Keratinocyte (primary cell): Measurements from ENCODE around the gene C4orf36. TPM values are rescaled to one million over a fixed set of nuclear protein-coding genes. Genes with fewer than 3 reads are reported as not detected.

Source experiments
- DNase-seq: peaks from one replicate; pipeline ENCODE4 v3.0.0-alpha.2; 2011; ENCODE audit warnings: low read depth, missing footprints, low spot score
- FAIRE-seq: peaks from 2 replicates; lab custom pipeline; 2011; peaks lifted over from hg19 to GRCh38; lab: Jason Lieb, UNC
- H2AFZ ChIP-seq: 2 replicates; pipeline ENCODE4 v1.6.0; 2012; ENCODE audit warnings: low read length, control low read depth, inconsistent platforms; ENCODE audit not compliant: control insufficient read depth
- H3K27ac ChIP-seq: 2 replicates; pipeline ENCODE4 v1.5.1; 2011; ENCODE audit warnings: low read length; ENCODE audit not compliant: control insufficient read depth, insufficient read depth
- H3K27me3 ChIP-seq: 3 replicates; pipeline ENCODE4 v1.6.0; 2011; ENCODE audit warnings: low read length; ENCODE audit not compliant: control insufficient read depth, insufficient read depth; ENCODE audit errors: extremely low read depth
- H3K36me3 ChIP-seq, 2 experiments: 2 replicates in 1 of 2; 3 replicates in 1 of 2; pipeline ENCODE4 v1.5.1; 2011; ENCODE audit warnings: low read length in 2 of 2, mild to moderate bottlenecking in 1 of 2; ENCODE audit not compliant: control insufficient read depth in 2 of 2, insufficient read depth in 2 of 2; ENCODE audit errors: extremely low read depth in 1 of 2
- H3K4me1 ChIP-seq: 3 replicates; pipeline ENCODE4 v1.5.1; 2011; ENCODE audit warnings: low read length; ENCODE audit not compliant: control insufficient read depth, insufficient read depth; ENCODE audit errors: extremely low read depth
- H3K4me2 ChIP-seq: 3 replicates; pipeline ENCODE4 v1.6.0; 2011; ENCODE audit warnings: low read depth, low read length; ENCODE audit not compliant: control insufficient read depth, insufficient read depth; ENCODE audit errors: extremely low read depth
- H3K4me3 ChIP-seq, 3 experiments: fragments of 200-600 bp in 1 of 3; sonication (generic) in 1 of 3; 2 replicates in 2 of 3; 3 replicates in 1 of 3; pipeline ENCODE4 v1.5.1; 2011 to 2016; ENCODE audit warnings: low read length in 3 of 3, mild to moderate bottlenecking in 3 of 3, control low read depth in 2 of 3, inconsistent platforms in 1 of 3, low read depth in 1 of 3, mixed read lengths in 1 of 3, mixed run types in 1 of 3, moderate library complexity in 1 of 3; ENCODE audit not compliant: control insufficient read depth in 2 of 3, insufficient read depth in 2 of 3; ENCODE audit errors: extremely low read depth in 1 of 3
- H3K79me2 ChIP-seq: 2 replicates; pipeline ENCODE4 v1.6.0; 2012; ENCODE audit warnings: low read length; ENCODE audit not compliant: control insufficient read depth, insufficient read depth
- H3K9ac ChIP-seq: 3 replicates; pipeline ENCODE4 v1.6.0; 2011; ENCODE audit warnings: low read length; ENCODE audit not compliant: control insufficient read depth, insufficient read depth; ENCODE audit errors: extremely low read depth
- H3K9me1 ChIP-seq: 3 replicates; pipeline ENCODE4 v1.6.0; 2011; ENCODE audit warnings: low read length; ENCODE audit not compliant: control insufficient read depth, insufficient read depth; ENCODE audit errors: extremely low read depth
- H3K9me3 ChIP-seq: 2 replicates; pipeline ENCODE4 v1.5.1; 2012; ENCODE audit warnings: low read depth, low read length; ENCODE audit not compliant: control insufficient read depth
- H4K20me1 ChIP-seq: 3 replicates; pipeline ENCODE4 v1.6.0; 2011; ENCODE audit warnings: low read length; ENCODE audit not compliant: control insufficient read depth, insufficient read depth; ENCODE audit errors: extremely low read depth
- CTCF ChIP-seq, 3 experiments: IDR thresholded peaks in 1 of 3; conservative IDR thresholded peaks in 1 of 3; optimal IDR thresholded peaks in 1 of 3; 2 replicates in 2 of 3; 3 replicates in 1 of 3; pipeline versions ENCODE3 to v1.5.1; 2011; ENCODE audit warnings: low read length in 3 of 3, mild to moderate bottlenecking in 3 of 3, moderate library complexity in 2 of 3, control low read depth in 1 of 3, inconsistent platforms in 1 of 3; ENCODE audit not compliant: insufficient read depth in 2 of 3; ENCODE audit errors: extremely low read depth in 1 of 3
- EZH2 ChIP-seq: IDR thresholded peaks from one replicate; pipeline ENCODE4 v1.6.1; 2012; ENCODE audit warnings: inconsistent platforms, mild to moderate bottlenecking, low read length, moderate library complexity
- dilution Hi-C: fragments of 300-500 bp; cut with MboI; formaldehyde crosslinking; loops from one replicate; pipeline ENCODE4 v1.7.0; 2020; ENCODE audit warnings: low sequenced_read_pairs; ENCODE audit not compliant: extremely low pct_ligation_motif_present
- polyA plus RNA-seq, 5 experiments: library from polyadenylated mRNA; depleted of rRNA in 3 of 5; stranded (reverse) in 3 of 5; stranded (forward) in 1 of 5; unstranded in 1 of 5; fragments of >200 nt; gene quantifications; 1 replicate in 1 of 5; 2 replicates in 3 of 5; 3 replicates in 1 of 5; pipeline versions ENCODE4 v1.2.1 to v1.2.3, GENCODE V29; 2011 to 2012; ENCODE audit warnings: missing spikeins in 2 of 5, low read depth in 1 of 5, low replicate concordance in 1 of 5

The C4orf36 gene
- polyA plus RNA-seq, 1 donor (not counting 4 experiments of a cell fraction or from before 2014, with no cell fraction given): 1.2 TPM

GRCh38 chr4:86895692-86896488 is 3.7 kb upstream of the C4orf36 start:
- no peaks in the 10 kb centered on the region for H3K9me3 ChIP-seq
- peaks cover 5% of the 10 kb centered on the region for H3K79me2 ChIP-seq
- no peak overlapping the region for H2AFZ ChIP-seq
- H3K36me3 ChIP-seq: peaks cover 0 to 4% of the 10 kb centered on the region in 2 experiments
- H3K27me3 ChIP-seq: no peaks in the 10 kb centered on the region
- H3K9me1 ChIP-seq: no peaks in the 10 kb centered on the region
- dilution Hi-C loops: no loop called here
- no peak overlapping the region for H3K4me2 ChIP-seq
- H3K9ac ChIP-seq: no peak overlapping the region
- H3K27ac ChIP-seq: no peak overlapping the region
- DNase-seq: no peak
- FAIRE-seq: peak; percentile 83
- TF ChIP-seq CTCF (optimal IDR thresholded peaks at IDR 0.05 in 1 of 3, IDR thresholded peaks at IDR 0.05 in 1 of 3, conservative IDR thresholded peaks at IDR 0.05 in 1 of 3; ENCODE audit: extremely low read depth in 1 of 3, insufficient read depth in 2 of 3, low read length in 3 of 3) (peak in 2 of 3 experiments; percentile 48 to 55), EZH2 (no peak)
- H4K20me1 ChIP-seq: no peaks in the 10 kb centered on the region
- H3K4me1 ChIP-seq: peaks cover 32% of the 10 kb centered on the region
- no peak overlapping the region for H3K4me3 ChIP-seq

GRCh38 chr4:86894455-86894854 is 2.2 kb upstream of the C4orf36 start:
- dilution Hi-C loops: no loop called here
- Histone ChIP-seq H3K27me3 (no peaks in the 10 kb centered on the region), H3K4me3 (no peak overlapping the region), H2AFZ (peak overlapping the region; percentile 82), H3K9me3 (no peaks in the 10 kb centered on the region), H3K4me2 (no peak overlapping the region), H4K20me1 (no peaks in the 10 kb centered on the region), H3K4me1 (peaks cover 37% of the 10 kb centered on the region), H3K9ac (no peak overlapping the region), H3K9me1 (no peaks in the 10 kb centered on the region), H3K27ac (no peak overlapping the region), H3K79me2 (peaks cover 5% of the 10 kb centered on the region), H3K36me3 (peaks cover 0 to 4% of the 10 kb centered on the region in 2 experiments)
- no peak for DNase-seq
- peak; percentile 51 for FAIRE-seq
- TF ChIP-seq EZH2 (no peak), CTCF (optimal IDR thresholded peaks at IDR 0.05 in 1 of 3, IDR thresholded peaks at IDR 0.05 in 1 of 3, conservative IDR thresholded peaks at IDR 0.05 in 1 of 3; ENCODE audit: extremely low read depth in 1 of 3, insufficient read depth in 2 of 3, low read length in 3 of 3) (no peak)
